Measurements from ENCODE around the gene HAGHL.

HAGHL gene

GRCh38 chr16:708959-709358 lies 17.9 kb upstream of the HAGHL start:
- no peak for DNase-seq

- DNase-seq, result peak; percentile 97
Measured at GRCh38 chr16:709566-710499, 17.1 kb upstream of the HAGHL start.

GRCh38 chr16:710500-711075 lies 16.3 kb upstream of the HAGHL start:
- no peak for DNase-seq

- DNase-seq, result no peak
Measured at GRCh38 chr16:711084-711483, 15.8 kb upstream of the HAGHL start.

GRCh38 chr16:711548-712320 lies 15.2 kb upstream of the HAGHL start:
- peak; percentile 56 to 70 for DNase-seq

- DNase-seq, result peak in 1 of 2 experiments; percentile 24
Measured at GRCh38 chr16:712740-713250, 14.1 kb upstream of the HAGHL start.

- no peak for DNase-seq
Measured at GRCh38 chr16:714079-714478, 12.8 kb upstream of the HAGHL start.

- peak; percentile 60 to 83 for DNase-seq
Measured at GRCh38 chr16:714558-715476, 12.1 kb upstream of the HAGHL start, which contains the start of gene METRN. Gene METRN, plus strand, starts transcription at chr16:715118. Its CDS starts 172 bp downstream, at chr16:715290.

GRCh38 chr16:715477-716199 lies 11.3 kb upstream of the HAGHL start:
- no peak for DNase-seq

GRCh38 chr16:716200-716568 lies 10.7 kb upstream of the HAGHL start:
- DNase-seq, result no peak

- DNase-seq, result no peak
Measured at GRCh38 chr16:716768-717325, 10.1 kb upstream of the HAGHL start.

GRCh38 chr16:717450-718245 lies 9.3 kb upstream of the HAGHL start:
- no peak for DNase-seq

- DNase-seq, result no peak
Measured at GRCh38 chr16:718389-718788, 8.5 kb upstream of the HAGHL start.

GRCh38 chr16:718922-719321 lies 8.0 kb upstream of the HAGHL start:
- DNase-seq, result no peak

GRCh38 chr16:719815-720446 lies 7.0 kb upstream of the HAGHL start:
- no peak for DNase-seq

- DNase-seq, result peak in 1 of 2 experiments; percentile 38
Measured at GRCh38 chr16:720447-720989, 6.4 kb upstream of the HAGHL start.

GRCh38 chr16:720990-721764 lies 5.7 kb upstream of the HAGHL start, which contains the start of gene ANTKMT:
Gene ANTKMT, plus strand, starts transcription at chr16:721146. Its CDS starts 129 bp downstream, at chr16:721275.
- DNase-seq, result peak; percentile 89 to 91

GRCh38 chr16:721765-722540 lies 5.0 kb upstream of the HAGHL start:
- no peak for DNase-seq
